ENCODE measurements around the gene ZNF132.
"Not testable (repeated sequence)": the region's sequence is repeated elsewhere in the genome, so short reads cannot be mapped to it uniquely, and the experiment has no call there.

ZNF132 gene

DNA sequence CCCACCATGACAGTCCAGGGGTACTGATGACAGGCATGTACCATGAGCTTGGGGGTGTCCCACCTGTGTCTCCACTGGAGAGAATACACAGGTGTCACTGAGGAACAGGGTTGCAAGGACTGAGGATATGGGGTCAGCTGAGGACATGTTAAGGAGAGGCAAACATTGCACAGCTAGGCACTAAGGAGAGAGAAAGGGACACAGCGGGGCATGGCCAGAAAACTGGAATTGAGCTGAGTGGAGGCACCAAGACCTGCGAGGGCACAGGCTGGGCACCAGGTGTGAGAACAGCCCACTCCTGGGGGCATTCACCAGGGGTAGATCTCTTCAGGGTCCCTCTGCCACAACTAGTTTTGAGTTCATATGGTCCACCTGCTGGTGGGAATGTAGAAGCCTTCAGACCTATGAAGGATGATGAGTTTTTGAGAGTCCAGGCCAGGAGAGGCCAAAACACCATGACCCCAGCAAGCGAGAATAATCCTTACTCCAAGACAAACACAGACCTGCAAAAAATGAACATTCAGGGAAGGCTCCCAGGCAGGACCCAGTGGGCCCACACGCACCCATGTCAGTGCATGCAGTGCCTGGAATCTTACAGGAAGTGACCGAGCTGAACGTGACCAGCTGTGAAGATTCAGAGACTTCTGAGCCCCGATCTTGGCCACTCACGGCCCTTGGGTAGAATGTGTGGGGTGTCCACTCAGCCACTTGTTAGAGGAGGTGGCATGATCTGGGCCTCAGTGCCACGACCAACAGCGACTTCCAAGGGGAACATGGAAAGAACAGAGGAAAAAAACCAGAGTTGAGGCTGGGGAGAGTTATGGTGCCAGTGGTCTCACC is 32.9 kb downstream of the ZNF132 start:
- no peak for DNase-seq (ENCODE audit: low read depth)

GRCh38 chr19:58403920-58404478 is 36.0 kb downstream of the ZNF132 start:
- DNase-seq (ENCODE audit: low read depth) = not testable (repeated sequence)

- DNase-seq (ENCODE audit: low read depth) = no peak
Observed at GRCh38 chr19:58401840-58402421, 38.0 kb downstream of the ZNF132 start.

DNA sequence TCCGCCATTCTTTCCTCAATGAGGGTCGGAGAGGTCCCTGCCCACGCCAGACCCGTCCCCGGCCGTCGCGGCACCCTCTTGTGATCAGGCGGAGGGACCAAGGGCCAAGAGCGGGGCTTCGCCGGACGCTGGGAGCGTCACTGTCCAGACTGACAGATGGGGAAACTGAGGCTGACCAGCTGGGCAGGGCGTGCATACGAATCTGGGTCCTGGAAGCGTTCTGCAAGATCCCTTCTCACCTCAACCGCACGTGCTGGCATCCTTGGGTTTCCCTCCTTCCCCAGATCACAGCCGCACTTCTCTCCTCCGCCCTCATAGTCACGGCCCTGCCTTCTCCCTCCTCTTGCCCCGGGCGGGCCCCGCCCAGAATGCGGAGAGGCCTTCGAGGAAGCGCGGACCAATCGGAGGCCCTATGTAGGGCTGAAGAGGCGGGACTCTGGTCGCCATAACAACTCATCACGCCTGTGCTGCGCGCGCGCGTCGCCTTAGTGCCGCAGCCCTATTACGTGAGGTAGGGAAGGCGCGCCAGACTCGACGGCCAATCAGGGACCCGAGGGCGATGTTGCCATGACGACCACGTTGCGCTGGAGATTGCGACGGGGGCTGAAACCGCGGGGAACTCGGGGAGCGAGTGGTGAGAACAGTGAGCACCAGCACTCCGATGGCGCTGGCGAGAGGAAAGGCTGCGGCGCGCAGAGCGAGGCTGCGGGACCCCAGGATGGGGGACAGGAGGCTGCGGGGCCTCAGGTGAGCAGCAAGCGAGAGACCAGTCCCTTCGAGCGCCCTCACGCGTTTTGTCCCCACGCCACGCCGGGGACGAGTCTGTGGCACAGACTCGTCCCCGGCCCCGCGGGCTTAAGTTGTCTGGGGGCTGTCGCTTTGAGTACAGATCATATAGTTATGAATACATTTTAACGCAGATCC is 38.8 kb downstream of the ZNF132 start:
- DNase-seq (ENCODE audit: low read depth) = peak; percentile 97

DNA sequence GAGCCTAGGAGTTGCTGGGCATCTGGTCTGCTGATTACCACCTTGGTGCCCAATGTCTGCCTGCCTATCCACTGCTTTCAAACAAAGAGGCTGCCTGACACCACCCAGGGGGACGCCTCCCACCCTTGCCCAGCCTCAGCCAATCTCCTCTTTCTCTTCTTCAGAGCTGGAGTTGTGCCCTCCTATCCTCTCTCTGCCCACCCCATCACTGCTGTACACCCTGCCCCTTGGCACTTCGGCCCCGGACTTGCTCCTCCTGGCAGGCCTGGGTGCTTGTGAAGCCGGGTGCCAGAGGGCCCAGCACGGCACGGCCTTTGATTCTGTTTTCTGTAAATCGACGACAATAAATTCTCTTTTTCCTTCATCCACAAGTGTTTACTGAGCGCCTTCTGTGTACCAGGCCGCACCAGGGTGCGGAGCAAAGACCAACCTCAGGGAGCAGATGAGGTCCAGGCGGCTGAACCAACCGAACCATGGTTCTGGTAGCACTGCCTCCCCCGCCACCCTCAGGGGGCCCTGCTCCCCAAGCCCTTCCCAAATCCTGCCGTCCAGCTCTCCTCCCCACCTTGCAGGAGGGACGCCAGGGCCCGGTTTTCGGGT is 39.5 kb downstream of the ZNF132 start:
- no peak for DNase-seq (ENCODE audit: low read depth)

DNA sequence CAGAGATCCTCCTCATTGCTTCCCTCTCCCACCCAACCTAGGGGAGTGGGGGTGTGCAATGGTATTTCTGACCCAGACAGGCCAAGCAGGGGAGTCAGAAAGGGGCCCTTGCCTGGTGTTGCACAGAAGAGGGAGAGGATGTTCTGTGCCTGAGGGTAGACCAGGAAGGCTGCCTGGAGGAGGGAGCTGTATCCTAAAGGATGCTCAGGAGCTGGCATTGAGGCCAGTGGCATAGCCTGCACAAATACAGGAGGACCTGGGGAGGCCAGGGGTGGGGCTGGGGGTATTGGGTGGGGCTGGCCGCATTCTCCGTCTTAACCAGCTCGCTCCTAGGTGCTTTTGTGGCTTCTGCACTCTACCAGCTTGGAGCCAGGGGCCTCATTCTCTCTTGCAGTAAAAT is 40.0 kb downstream of the ZNF132 start:
- no peak for DNase-seq (ENCODE audit: low read depth)

- DNase-seq (ENCODE audit: low read depth) = no peak
Observed at GRCh38 chr19:58398545-58398944, 41.4 kb downstream of the ZNF132 start.

DNA sequence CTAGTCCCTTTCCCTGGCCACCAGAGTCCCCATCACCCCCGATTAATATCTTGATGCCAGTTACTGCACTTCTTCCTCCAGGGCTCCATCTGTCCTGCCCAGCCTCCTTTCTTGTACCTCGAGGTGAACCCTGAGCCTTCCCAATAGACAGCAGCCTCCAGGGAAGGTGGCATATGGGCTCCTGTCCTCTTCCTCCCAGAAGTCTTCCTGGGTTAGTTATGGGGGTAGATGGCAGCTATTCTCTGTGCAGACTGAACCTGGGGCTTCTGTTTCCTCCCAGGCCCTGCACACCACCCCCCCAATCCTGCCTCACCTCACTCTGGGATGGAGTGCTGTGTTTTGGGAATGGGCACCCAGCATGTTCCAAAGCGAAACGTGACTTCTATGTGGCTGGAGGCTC is 41.9 kb downstream of the ZNF132 start:
- no peak for DNase-seq (ENCODE audit: low read depth)

- DNase-seq (ENCODE audit: low read depth) = no peak
Observed at GRCh38 chr19:58397533-58398037, 42.4 kb downstream of the ZNF132 start.

DNA sequence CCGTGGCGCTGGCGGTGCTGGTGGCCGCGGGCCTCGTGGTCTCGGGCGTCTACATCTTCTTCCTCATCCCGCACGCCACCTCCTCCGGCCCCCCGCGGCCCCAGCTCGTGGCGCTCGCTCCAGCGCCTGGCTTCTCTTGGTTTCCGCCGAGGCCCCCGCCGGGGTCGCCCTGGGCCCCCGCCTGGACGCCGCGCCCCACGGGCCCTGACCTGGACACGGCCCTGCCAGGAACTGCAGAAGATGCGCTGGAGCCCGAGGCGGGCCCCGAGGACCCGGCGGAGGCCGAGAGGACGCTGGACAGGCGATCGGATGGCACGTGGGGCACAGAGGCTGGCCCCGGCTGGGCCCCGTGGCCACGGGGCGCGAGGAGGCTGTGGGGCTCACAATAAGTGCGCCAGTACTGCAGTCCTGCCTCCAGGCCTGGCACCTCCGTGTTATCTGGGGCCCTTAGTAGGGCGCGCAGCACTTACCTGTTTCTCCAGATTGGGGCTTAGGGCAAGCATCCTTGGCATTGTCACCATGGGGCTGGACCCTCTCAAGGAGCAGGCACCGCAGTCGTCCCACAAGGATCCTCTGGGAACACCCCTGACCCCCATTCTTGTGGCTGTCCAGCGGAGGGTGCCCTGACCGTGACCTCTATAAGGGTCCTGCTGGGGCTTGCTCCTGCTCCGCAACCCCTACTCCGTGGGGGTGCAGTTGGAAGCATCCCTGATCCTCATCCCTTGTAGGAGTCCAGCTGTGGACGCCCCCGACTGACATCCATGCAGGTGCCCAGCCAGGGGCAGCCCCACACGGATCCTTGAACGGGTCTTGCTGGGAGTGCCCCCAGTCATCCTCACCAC is 43.0 kb downstream of the ZNF132 start:
- no peak for DNase-seq (ENCODE audit: low read depth)

DNA sequence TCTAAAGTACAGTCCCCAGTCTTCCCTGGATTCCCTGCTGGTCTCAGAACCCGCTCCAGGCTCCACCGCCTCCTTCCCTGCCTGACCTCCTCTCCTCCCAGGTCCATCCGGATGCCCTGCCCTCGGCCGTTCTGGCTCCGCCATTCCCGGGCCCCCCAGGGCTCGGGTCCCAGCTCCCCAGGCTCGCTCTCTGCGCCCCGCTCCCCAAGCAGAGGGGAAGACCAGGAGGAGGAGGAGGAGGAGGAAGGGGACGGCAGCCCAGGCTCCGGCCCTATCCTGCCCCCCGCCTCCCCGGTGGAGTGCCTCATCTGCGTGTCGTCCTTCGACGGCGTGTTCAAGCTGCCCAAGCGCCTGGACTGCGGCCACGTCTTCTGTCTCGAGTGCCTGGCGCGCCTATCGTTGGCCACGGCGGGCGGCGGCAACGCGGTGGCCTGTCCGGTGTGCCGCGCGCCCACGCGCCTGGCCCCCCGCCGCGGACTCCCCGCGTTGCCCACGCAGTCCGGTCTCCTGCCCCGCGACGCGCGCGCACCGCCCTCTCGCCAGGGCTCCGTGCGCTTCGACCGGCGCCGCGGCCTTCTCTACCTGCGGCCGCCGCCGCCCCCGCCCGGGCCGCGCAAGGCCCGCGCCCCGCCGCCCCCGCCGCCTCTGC is 43.9 kb downstream of the ZNF132 start:
- DNase-seq (ENCODE audit: low read depth) = no peak

DNA sequence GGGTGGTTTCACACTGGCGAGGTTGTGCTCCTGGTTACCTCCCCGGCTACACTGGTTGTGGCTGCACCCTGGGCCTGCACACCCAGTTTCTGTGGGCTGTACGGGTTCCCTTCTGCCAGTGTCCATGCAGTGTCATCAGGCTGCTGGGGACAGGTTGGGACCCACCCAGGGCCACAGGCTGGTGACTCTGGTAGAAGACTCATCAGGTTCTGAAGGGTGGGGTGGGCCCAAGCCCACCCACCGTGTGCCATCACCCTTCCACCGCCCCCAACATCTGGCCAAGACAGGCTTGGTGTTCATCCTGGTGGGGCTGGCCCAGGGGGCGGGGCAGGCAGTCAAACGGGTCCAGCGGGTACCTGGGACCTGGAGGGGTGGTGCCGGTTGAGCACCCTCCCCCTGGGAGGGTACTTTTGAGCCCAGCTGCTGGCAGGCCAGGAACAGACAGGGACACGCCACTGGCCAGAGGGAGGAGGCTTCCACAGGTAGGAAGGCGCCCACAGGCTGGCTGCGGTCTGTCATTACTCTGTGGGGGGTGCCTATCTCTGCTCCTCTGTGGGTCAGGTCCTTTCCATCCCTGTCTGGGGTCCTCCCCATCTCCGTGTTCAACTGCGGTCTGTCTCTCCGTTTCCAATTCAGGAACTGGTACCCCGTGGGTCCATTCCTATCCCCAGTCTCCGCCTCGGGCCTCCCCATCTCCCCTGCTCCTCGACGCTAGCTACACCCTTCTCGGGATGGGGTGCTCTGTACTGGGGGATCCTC is 44.6 kb downstream of the ZNF132 start, which contains the start of gene RNF225:
TSS of gene RNF225 (plus strand) at position 437 of the 759 bp plus-strand sequence. CDS start 434 bp downstream, outside the sequence.
- DNase-seq (ENCODE audit: low read depth) = no peak

DNA sequence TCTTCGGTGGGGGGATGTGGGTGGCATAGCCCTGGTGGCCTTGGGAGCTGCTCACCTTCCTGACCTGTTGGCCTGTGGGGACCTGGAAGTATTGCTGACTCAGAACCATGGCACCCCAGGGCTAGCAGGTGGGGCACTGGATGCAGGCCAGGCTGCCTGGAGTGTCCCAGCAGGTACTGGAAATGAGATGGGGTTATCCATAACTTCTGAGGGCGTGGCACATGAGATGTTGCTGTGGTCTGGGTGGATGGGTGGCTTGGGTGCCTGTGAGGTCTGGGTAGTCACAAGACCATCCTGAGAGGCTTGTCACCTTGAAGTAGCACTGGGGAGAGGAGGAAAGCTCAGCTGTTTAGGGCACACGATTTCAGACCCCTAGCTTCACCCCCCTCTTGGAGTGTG is 45.1 kb downstream of the ZNF132 start:
- no peak for DNase-seq (ENCODE audit: low read depth)

GRCh38 chr19:58393725-58394033 is 46.3 kb downstream of the ZNF132 start:
- no peak for DNase-seq (ENCODE audit: low read depth)

DNA sequence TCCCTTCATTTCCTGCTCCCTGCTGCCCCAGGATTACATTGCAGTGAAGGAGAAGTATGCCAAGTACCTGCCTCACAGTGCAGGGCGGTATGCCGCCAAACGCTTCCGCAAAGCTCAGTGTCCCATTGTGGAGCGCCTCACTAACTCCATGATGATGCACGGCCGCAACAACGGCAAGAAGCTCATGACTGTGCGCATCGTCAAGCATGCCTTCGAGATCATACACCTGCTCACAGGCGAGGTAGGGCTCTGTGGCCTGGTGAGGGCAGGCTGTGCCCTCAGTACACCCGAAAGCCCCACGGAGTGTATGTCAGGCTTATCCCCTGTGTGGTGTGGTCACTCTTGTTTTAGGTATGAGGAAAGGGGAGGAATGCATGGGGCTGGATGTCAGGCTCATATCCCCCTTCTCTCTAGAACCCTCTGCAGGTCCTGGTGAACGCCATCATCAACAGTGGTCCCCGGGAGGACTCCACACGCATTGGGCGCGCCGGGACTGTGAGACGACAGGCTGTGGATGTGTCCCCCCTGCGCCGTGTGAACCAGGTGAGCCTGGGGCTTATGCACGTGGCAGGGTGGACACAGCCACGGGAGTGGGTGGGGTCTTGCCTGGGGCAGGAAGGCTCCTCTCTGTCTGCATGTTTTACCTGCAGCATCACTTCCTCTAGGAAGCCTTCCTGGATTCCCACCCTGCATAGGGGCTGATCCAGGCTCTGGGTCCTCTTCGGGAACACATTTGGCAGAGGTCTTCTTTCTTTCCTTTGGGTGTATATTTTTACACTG is 46.8 kb downstream of the ZNF132 start:
- DNase-seq (ENCODE audit: low read depth) = no peak

DNA sequence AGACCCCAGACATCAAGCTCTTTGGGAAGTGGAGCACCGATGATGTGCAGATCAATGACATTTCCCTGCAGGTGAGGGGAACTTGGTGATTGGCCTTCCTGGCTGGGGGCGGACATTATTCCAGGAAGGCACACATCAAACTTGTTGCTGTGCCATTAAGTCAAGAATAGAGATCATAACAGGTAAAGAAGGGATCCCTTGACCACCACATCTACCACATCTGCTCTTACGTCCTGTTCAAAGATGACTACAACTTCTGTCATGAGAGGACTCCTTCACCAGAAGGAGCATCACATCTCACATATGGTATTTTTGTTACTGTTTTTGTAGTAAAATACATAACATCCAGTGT is 51.8 kb downstream of the ZNF132 start:
- no peak for DNase-seq (ENCODE audit: low read depth)

GRCh38 chr19:58387338-58388174 is 52.4 kb downstream of the ZNF132 start:
- no peak for DNase-seq (ENCODE audit: low read depth)
